A549 (cell line): ENCODE data around the gene KCNK7. TPM values are rescaled to one million over a fixed set of nuclear protein-coding genes. Genes with fewer than 3 reads are reported as not detected.

Source experiments
- ATAC-seq, 2 experiments: fragments of 200-7000 bp in 1 of 2; fragments of >200 bp in 1 of 2; cut with Nextera tagmentation in 1 of 2; cut with Tn5 transposase in 1 of 2; 3 replicates each; pipeline versions ENCODE4 v1.8.0 to v1.9.1; 2018 to 2020; ENCODE audit warnings: mild to moderate bottlenecking in 1 of 2, moderate library complexity in 1 of 2
- CTCF ChIA-PET: fragments of 300-600 bp; sonication (Branson Sonifier 250); formaldehyde crosslinking; extraction: SDS; loops from one replicate; lab custom pipeline; 2021; ENCODE audit warnings: antibody characterized with exemption, inconsistent platforms; lab: Yijun Ruan, JAX
- POLR2A ChIA-PET: fragments of 350-600 bp; formaldehyde crosslinking; extraction: SDS; loops from one replicate; lab custom pipeline; 2021; ENCODE audit warnings: antibody characterized with exemption, inconsistent platforms; lab: Yijun Ruan, JAX
- DNase-seq, 2 experiments: peaks; one replicate each; pipeline versions ENCODE4 v3.0.0 to v3.0.0-alpha.2; 2011 to 2016; ENCODE audit warnings: low read depth in 1 of 2, low spot score in 1 of 2
- FAIRE-seq: peaks from 2 replicates; lab custom pipeline; 2011; peaks lifted over from hg19 to GRCh38; lab: Jason Lieb, UNC
- H3K27ac ChIP-seq, 2 experiments: fragments of >200 bp; sonication (Bioruptor Twin); formaldehyde crosslinking; 3 replicates each; pipeline ENCODE4 v1.5.1; 2016 to 2017
- H3K4me1 ChIP-seq: fragments of >200 bp; sonication (Bioruptor Twin); formaldehyde crosslinking; 3 replicates; pipeline ENCODE4 v1.6.1; 2016
- H3K4me2 ChIP-seq: fragments of >200 bp; sonication (Bioruptor Twin); formaldehyde crosslinking; 3 replicates; pipeline ENCODE4 v1.6.1; 2016
- H3K4me3 ChIP-seq: fragments of >200 bp; sonication (Bioruptor Twin); formaldehyde crosslinking; 3 replicates; pipeline ENCODE4 v1.5.1; 2016
- H3K9me3 ChIP-seq: fragments of >200 bp; sonication (Bioruptor Twin); formaldehyde crosslinking; 3 replicates; pipeline ENCODE4 v1.6.1; 2016
- ATOH8 ChIP-seq: fragments of 250-450 bp; sonication (Bioruptor Pico); IDR thresholded peaks from 2 replicates; pipeline ENCODE4 v1.5.0; 2020; ENCODE audit warnings: low read depth, mild to moderate bottlenecking, moderate library complexity
- BHLHE40 ChIP-seq: IDR thresholded peaks from 2 replicates; pipeline ENCODE4 v1.6.1; 2012; ENCODE audit warnings: low read depth, low read length, inconsistent platforms
- CBX2 ChIP-seq: fragments of 200-600 bp; sonication (generic); IDR thresholded peaks from 2 replicates; pipeline ENCODE4 v1.6.1; 2016; ENCODE audit warnings: low read depth, mild to moderate bottlenecking, borderline replicate concordance
- CHD2 ChIP-seq: fragments of 150-350 bp; IDR thresholded peaks from 2 replicates; pipeline ENCODE4 v1.6.1; 2014; ENCODE audit warnings: low read length; ENCODE audit not compliant: partially characterized antibody
- CHD4 ChIP-seq: fragments of 200-600 bp; sonication (generic); IDR thresholded peaks from 2 replicates; pipeline ENCODE4 v1.6.1; 2016; ENCODE audit warnings: antibody characterized with exemption, mild to moderate bottlenecking, borderline replicate concordance
- E2F6 ChIP-seq: IDR thresholded peaks from 2 replicates; pipeline ENCODE4 v1.6.1; 2012; ENCODE audit warnings: low read depth, borderline replicate concordance
- FOSL2 ChIP-seq, 2 experiments: fragments of 450-650 bp in 1 of 2; fragments of >200 bp in 1 of 2; sonication (Bioruptor Twin) in 1 of 2; formaldehyde crosslinking; IDR thresholded peaks; 2 replicates each; pipeline versions ENCODE4 v1.5.0 to v1.6.1; 2016 to 2020; ENCODE audit warnings: mild to moderate bottlenecking in 1 of 2, moderate library complexity in 1 of 2
- FOXS1 ChIP-seq: fragments of 250-450 bp; sonication (Bioruptor Pico); IDR thresholded peaks from 2 replicates; pipeline ENCODE4 v1.5.0; 2020; ENCODE audit warnings: mild to moderate bottlenecking, moderate library complexity
- HDAC2 ChIP-seq: fragments of 200-600 bp; sonication (generic); IDR thresholded peaks from 2 replicates; pipeline ENCODE4 v1.6.1; 2016
- KDM1A ChIP-seq: fragments of 200-600 bp; sonication (generic); IDR thresholded peaks from 2 replicates; pipeline ENCODE4 v1.6.1; 2016; ENCODE audit warnings: low read depth, mild to moderate bottlenecking
- KDM5A ChIP-seq: fragments of 200-600 bp; sonication (generic); IDR thresholded peaks from 2 replicates; pipeline ENCODE4 v1.6.1; 2016; ENCODE audit warnings: antibody characterized with exemption, mild to moderate bottlenecking
- PHF8 ChIP-seq: fragments of 200-600 bp; sonication (generic); IDR thresholded peaks from 2 replicates; pipeline ENCODE4 v1.6.1; 2016; ENCODE audit warnings: low read depth, mild to moderate bottlenecking, antibody characterized with exemption, moderate library complexity, borderline replicate concordance
- POLR2AphosphoS2 ChIP-seq: conservative IDR thresholded peaks from 2 replicates; pipeline ENCODE4 v1.6.1; 2012; ENCODE audit warnings: low read length, improper control_type of control experiment, inconsistent platforms
- RCOR1 ChIP-seq: fragments of 150-350 bp; IDR thresholded peaks from 2 replicates; pipeline ENCODE4 v1.6.1; 2014; ENCODE audit warnings: antibody characterized with exemption, low read length, low read depth
- REST ChIP-seq: fragments of 200-600 bp; sonication (generic); IDR thresholded peaks from 2 replicates; pipeline ENCODE4 v1.6.1; 2016; ENCODE audit warnings: antibody characterized with exemption, mild to moderate bottlenecking, moderate library complexity
- SMC3 ChIP-seq: fragments of >200 bp; sonication (Bioruptor Twin); formaldehyde crosslinking; IDR thresholded peaks from 3 replicates; pipeline ENCODE4 v1.6.1; 2018; ENCODE audit warnings: inconsistent platforms
- ZFP36 ChIP-seq: fragments of 450-650 bp; IDR thresholded peaks from 2 replicates; pipeline ENCODE4 v1.6.1; 2014; ENCODE audit warnings: borderline replicate concordance; ENCODE audit not compliant: partially characterized antibody
- ZSCAN20 ChIP-seq: fragments of 250-450 bp; sonication (Bioruptor Pico); IDR thresholded peaks from 2 replicates; pipeline ENCODE4 v1.8.0; 2022; ENCODE audit warnings: mild to moderate bottlenecking, moderate library complexity
- WGBS: methylation state at CpG from one replicate; pipeline ENCODE4 v1.1.6; 2017; ENCODE audit errors: missing lambda C conversion rate; 5-methylcytosine and 5-hydroxymethylcytosine counted together
- polyA minus RNA-seq: library from RNA; depleted of rRNA, polyadenylated mRNA; stranded (reverse); fragments of >200 nt; gene quantifications from 2 replicates; pipeline ENCODE4 v1.2.3, GENCODE V29; 2011; rRNA and poly(A)+ RNA removed
- polyA plus RNA-seq, 4 experiments: library from polyadenylated mRNA; depleted of rRNA in 3 of 4; stranded (reverse); fragments of >200 nt; fragmentation: RNase III in 1 of 4; extraction: RNeasy Plus Mini Kit Qiagen cat#74134 plus additional on column Dnase treatment in 1 of 4; gene quantifications; 2 replicates in 3 of 4; 3 replicates in 1 of 4; pipeline ENCODE4 v1.2.3, GENCODE V29; 2011 to 2017

Gene KCNK7, protein sequence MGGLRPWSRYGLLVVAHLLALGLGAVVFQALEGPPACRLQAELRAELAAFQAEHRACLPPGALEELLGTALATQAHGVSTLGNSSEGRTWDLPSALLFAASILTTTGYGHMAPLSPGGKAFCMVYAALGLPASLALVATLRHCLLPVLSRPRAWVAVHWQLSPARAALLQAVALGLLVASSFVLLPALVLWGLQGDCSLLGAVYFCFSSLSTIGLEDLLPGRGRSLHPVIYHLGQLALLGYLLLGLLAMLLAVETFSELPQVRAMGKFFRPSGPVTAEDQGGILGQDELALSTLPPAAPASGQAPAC
- polyA plus RNA-seq (2011; rRNA removed) (0.11 and 0.13 TPM in 2 replicates), polyA plus RNA-seq (2017; fragmentation: RNase III; extraction: RNeasy Plus Mini Kit Qiagen cat#74134 plus additional on column Dnase treatment) (0.49 to 0.50 TPM (median 0.50 TPM) in 3 replicates), polyA minus RNA-seq (0.17 TPM in 1 of 2 replicates, not detected in the other)
- 0.61 and 0.74 TPM in 2 replicates for polyA plus RNA-seq (2012; cell fraction: cytosol; rRNA removed)
- 2.0 and 2.8 TPM in 2 replicates for polyA plus RNA-seq (2012; cell fraction: nucleus; rRNA removed)

GRCh38 chr11:65595543-65596281, at the start of gene KCNK7:
Gene KCNK7 (minus strand): TSS chr11:65595800. CDS start chr11:65595772, 28 bp downstream.
- POLR2A ChIA-PET, result interaction anchor here (1.0 kb wide), 1 partner anchor 20 kb away, joined by 3 read pairs; the partner anchor contains the start of gene PCNX3
- ATAC-seq, result peak; percentile 7 to 28; a peak in 4 of 6 replicates
- FAIRE-seq, result no peak

DNA sequence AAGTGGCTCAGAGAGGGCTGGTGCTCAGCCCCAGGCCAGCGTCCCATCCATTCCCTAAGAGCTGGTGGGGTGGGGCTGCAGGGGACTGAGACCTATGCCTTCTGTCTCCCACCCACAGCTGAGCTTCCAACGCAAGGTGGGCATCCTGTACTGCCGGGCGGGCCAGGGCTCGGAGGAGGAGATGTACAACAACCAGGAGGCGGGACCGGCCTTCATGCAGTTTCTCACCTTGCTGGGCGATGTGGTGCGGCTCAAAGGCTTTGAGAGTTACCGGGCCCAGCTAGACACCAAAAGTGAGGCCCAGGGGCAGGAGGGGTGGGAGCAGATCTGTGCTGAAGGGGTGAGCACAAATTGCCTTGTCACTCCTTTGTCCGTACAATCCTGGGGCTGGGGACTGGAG, 49.2 kb upstream of the KCNK7 start:
- Histone ChIP-seq H3K4me1 (peaks cover 16% of the 10 kb centered on the region; the same call in 2 of the 3 replicates), H3K27ac (no peak overlapping the region), H3K4me2 (no peak overlapping the region), H3K9me3 (no peaks in the 10 kb centered on the region), H3K4me3 (no peak overlapping the region)
- ChIA-PET POLR2A (no interaction called here), CTCF (interaction anchor here (0.5 to 1.5 kb wide), 7 partner anchors 17 to 578 kb away, joined by 3 to 4 read pairs (median 3); no protein-coding TSS in a partner anchor)
- no peak for TF ChIP-seq HDAC2
- TF ChIP-seq RCOR1, result no peak
- TF ChIP-seq BHLHE40, result no peak
- no peak for TF ChIP-seq ZFP36
- TF ChIP-seq REST, result no peak
- TF ChIP-seq POLR2AphosphoS2, result no peak
- TF ChIP-seq FOSL2 (IDR thresholded peaks at IDR 0.05), result no peak
- no peak for TF ChIP-seq FOSL2 (CRISPR knock-in tag; IDR thresholded peaks at IDR 0.05)
- TF ChIP-seq FOXS1, result no peak
- TF ChIP-seq KDM5A, result no peak
- TF ChIP-seq PHF8, result no peak
- DNase-seq (no peak), ATAC-seq (no peak), FAIRE-seq (no peak)
- WGBS, result 98% methylated on average over 8 of the region's 11 CpGs

More at GRCh38 chr11:65595543-65596281, at the start of gene KCNK7:
- TF ChIP-seq REST (no peak), CBX2 (no peak), KDM1A (no peak), CHD4 (no peak), CHD2 (no peak), ATOH8 (CRISPR knock-in tag) (no peak), E2F6 (no peak), SMC3 (no peak), ZSCAN20 (CRISPR knock-in tag) (no peak)
- 0 out of 6 replicates have a peak within 1 kb of the TSS, but pooled peaks of 1 of the 2 experiments have one; percentile 16 for H3K27ac ChIP-seq
- H3K4me3 ChIP-seq, result no peak within 1 kb of the TSS
- no peak for DNase-seq
- H3K4me1 ChIP-seq, result no peaks in the 10 kb centered on the region; the same call in 2 of the 3 replicates
- CTCF ChIA-PET, result interaction anchor here (0.9 to 20.1 kb wide), 8 partner anchors 6 to 180 kb away, joined by 3 to 249 read pairs (median 53); partner anchors contain the start of genes EHBP1L1, FAM89B, KCNK7 and MAP3K11
- no peaks in the 10 kb centered on the region for H3K9me3 ChIP-seq
- WGBS, result 98% methylated on average over 5 of the region's 12 CpGs
- H3K4me2 ChIP-seq, result no peak within 1 kb of the TSS
